Measurements from ENCODE around the gene NLN. TPM values are rescaled to one million over a fixed set of nuclear protein-coding genes. Genes with fewer than 3 reads are reported as not detected.
"Not testable (repeated sequence)": the region's sequence is repeated elsewhere in the genome, so short reads cannot be mapped to it uniquely, and the experiment has no call there.

NLN gene
- total RNA-seq, 2 experiments from 2014 or later, result 47.7 to 48.5 TPM

DNA sequence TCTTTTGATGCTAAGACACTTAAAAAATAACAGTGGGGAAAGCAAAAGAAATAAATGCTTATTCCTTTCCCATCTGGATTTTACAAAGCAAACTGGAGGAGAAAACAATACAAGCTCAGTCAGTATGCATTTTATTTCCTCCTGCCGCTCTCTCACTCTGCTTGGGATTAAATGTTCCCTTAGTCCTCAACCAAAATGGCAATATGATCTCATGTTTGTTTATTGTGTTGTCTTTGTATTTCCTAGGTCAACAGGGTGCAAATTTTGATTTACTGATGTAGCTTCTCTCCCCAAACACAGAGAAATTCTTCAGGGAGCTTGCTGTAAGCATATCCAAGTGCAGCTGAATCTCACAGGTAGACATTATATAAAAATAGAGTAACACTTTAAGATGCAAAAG lies 112.3 kb downstream of the NLN start:
- peaks cover 3% of the 10 kb centered on the region for H3K4me1 Mint-ChIP-seq
- H3K9me3 Mint-ChIP-seq, result peaks cover under 1% of the 10 kb centered on the region
- H3K27me3 Mint-ChIP-seq, result no peaks in the 10 kb centered on the region
- no peak for DNase-seq
- H3K36me3 Mint-ChIP-seq, result peaks cover 2% of the 10 kb centered on the region
- no peak overlapping the region for H3K4me3 Mint-ChIP-seq
- no peak overlapping the region for H3K27ac Mint-ChIP-seq

DNA sequence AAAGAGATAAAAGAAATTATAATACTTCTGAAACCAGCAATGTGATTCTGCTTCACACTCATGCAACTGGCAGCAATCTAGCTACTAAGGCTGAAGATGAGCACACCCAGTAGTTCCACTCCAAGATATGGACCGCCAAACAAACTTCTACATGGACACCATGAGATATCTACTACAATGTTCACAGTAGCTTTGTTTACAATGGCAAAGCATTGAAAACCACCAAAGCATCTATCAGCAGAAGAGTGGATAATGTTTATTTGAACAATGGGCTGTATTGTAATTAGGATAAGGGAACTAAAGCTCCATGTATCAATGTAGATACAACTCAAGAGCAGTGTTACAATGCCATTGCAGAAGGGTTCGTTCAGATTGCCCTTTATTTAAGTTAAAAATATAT lies 113.2 kb downstream of the NLN start:
- Mint-ChIP-seq H3K36me3 (peaks cover 2% of the 10 kb centered on the region), H3K27ac (no peak overlapping the region), H3K27me3 (no peaks in the 10 kb centered on the region), H3K4me1 (peaks cover 3% of the 10 kb centered on the region), H3K4me3 (no peak overlapping the region), H3K9me3 (peaks cover 2% of the 10 kb centered on the region)
- no peak for DNase-seq

- H3K27me3 Mint-ChIP-seq, result no peaks in the 10 kb centered on the region
- peaks cover 2% of the 10 kb centered on the region for H3K36me3 Mint-ChIP-seq
- no peak for DNase-seq
- H3K4me1 Mint-ChIP-seq, result peaks cover 4% of the 10 kb centered on the region
- peaks cover 2% of the 10 kb centered on the region for H3K9me3 Mint-ChIP-seq
- no peak overlapping the region for H3K27ac Mint-ChIP-seq
- H3K4me3 Mint-ChIP-seq, result no peak overlapping the region
These were observed 115.1 kb downstream of the NLN start for GRCh38 chr5:65837139-65837538.

GRCh38 chr5:65839170-65839569 lies 117.2 kb downstream of the NLN start:
- DNase-seq, H3K27ac Mint-ChIP-seq, H3K4me3 Mint-ChIP-seq, H3K36me3 Mint-ChIP-seq, H3K4me1 Mint-ChIP-seq, H3K9me3 Mint-ChIP-seq, H3K27me3 Mint-ChIP-seq: not testable (repeated sequence)

- Mint-ChIP-seq H3K4me1 (peaks cover 5% of the 10 kb centered on the region), H3K9me3 (peaks cover 8% of the 10 kb centered on the region), H3K27me3 (no peaks in the 10 kb centered on the region), H3K4me3 (no peak overlapping the region), H3K27ac (no peak overlapping the region), H3K36me3 (peaks cover 2% of the 10 kb centered on the region)
- DNase-seq, result no peak
These were observed 118.1 kb downstream of the NLN start for GRCh38 chr5:65840071-65840470.

- H3K27me3 Mint-ChIP-seq, H3K27ac Mint-ChIP-seq: not testable (repeated sequence)
These were observed 122.8 kb downstream of the NLN start for GRCh38 chr5:65844763-65845162.

GRCh38 chr5:65846101-65846500 lies 124.1 kb downstream of the NLN start:
- peaks cover 5% of the 10 kb centered on the region for H3K4me1 Mint-ChIP-seq
- peaks cover 2% of the 10 kb centered on the region for H3K36me3 Mint-ChIP-seq
- H3K27me3 Mint-ChIP-seq, result no peaks in the 10 kb centered on the region
- DNase-seq, result no peak
- H3K9me3 Mint-ChIP-seq, result peaks cover 17% of the 10 kb centered on the region
- H3K4me3 Mint-ChIP-seq, result no peak overlapping the region
- no peak overlapping the region for H3K27ac Mint-ChIP-seq

More at GRCh38 chr5:65844763-65845162, 122.8 kb downstream of the NLN start:
- H3K4me1 Mint-ChIP-seq, H3K36me3 Mint-ChIP-seq, DNase-seq, H3K4me3 Mint-ChIP-seq: not testable (repeated sequence)
- peaks cover 11% of the 10 kb centered on the region for H3K9me3 Mint-ChIP-seq

GRCh38 chr5:65847019-65847418 lies 125.0 kb downstream of the NLN start:
- not testable (repeated sequence) for H3K4me1 Mint-ChIP-seq, H3K27me3 Mint-ChIP-seq, H3K36me3 Mint-ChIP-seq, H3K27ac Mint-ChIP-seq, H3K4me3 Mint-ChIP-seq, DNase-seq
- peaks cover 23% of the 10 kb centered on the region for H3K9me3 Mint-ChIP-seq

GRCh38 chr5:65849918-65850317 lies 127.9 kb downstream of the NLN start:
- peaks cover 19% of the 10 kb centered on the region for H3K9me3 Mint-ChIP-seq
- H3K27me3 Mint-ChIP-seq, DNase-seq, H3K27ac Mint-ChIP-seq, H3K4me3 Mint-ChIP-seq, H3K36me3 Mint-ChIP-seq, H3K4me1 Mint-ChIP-seq: not testable (repeated sequence)

GRCh38 chr5:65854925-65855324 lies 132.9 kb downstream of the NLN start:
- no peak overlapping the region for H3K27ac Mint-ChIP-seq
- H3K36me3 Mint-ChIP-seq, result no peaks in the 10 kb centered on the region
- H3K4me3 Mint-ChIP-seq, result no peak overlapping the region
- H3K9me3 Mint-ChIP-seq, result peaks cover 13% of the 10 kb centered on the region
- no peak for DNase-seq
- no peaks in the 10 kb centered on the region for H3K27me3 Mint-ChIP-seq
- H3K4me1 Mint-ChIP-seq, result no peaks in the 10 kb centered on the region

DNA sequence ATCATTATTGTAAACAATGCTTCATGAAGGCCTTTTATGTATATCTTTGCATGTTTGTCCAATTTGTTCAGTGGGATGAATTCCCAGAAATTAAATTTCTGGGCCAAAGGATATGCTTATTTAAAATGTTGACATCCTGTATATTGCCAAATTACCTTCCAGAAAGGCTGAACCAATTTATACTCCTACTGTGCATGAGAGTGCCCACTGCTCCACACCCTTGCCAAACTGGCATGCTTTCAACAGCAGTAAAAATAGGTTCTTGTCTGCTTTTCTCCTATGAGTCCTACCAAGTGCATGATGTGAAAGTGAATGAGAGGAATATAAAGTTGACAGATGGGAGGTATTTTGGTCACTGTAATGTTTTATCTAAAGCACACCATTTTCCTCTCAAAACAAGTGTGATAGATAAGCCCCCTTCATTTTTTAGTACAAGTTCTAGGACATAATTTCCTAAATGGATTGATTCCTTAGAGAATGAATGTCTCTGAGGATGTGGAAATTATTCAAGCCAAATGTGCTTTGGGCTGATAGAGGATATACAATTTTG lies 133.8 kb downstream of the NLN start:
- no peak overlapping the region for H3K27ac Mint-ChIP-seq
- no peaks in the 10 kb centered on the region for H3K27me3 Mint-ChIP-seq
- peaks cover 8% of the 10 kb centered on the region for H3K9me3 Mint-ChIP-seq
- H3K4me1 Mint-ChIP-seq, result no peaks in the 10 kb centered on the region
- no peaks in the 10 kb centered on the region for H3K36me3 Mint-ChIP-seq
- H3K4me3 Mint-ChIP-seq, result no peak overlapping the region
- no peak for DNase-seq

- H3K9me3 Mint-ChIP-seq, result peaks cover 4% of the 10 kb centered on the region
- H3K36me3 Mint-ChIP-seq, result no peaks in the 10 kb centered on the region
- no peak for DNase-seq
- H3K4me1 Mint-ChIP-seq, result no peaks in the 10 kb centered on the region
- H3K27ac Mint-ChIP-seq, result no peak overlapping the region
- no peak overlapping the region for H3K4me3 Mint-ChIP-seq
- no peaks in the 10 kb centered on the region for H3K27me3 Mint-ChIP-seq
These were observed 134.5 kb downstream of the NLN start for GRCh38 chr5:65856520-65856919.

DNA sequence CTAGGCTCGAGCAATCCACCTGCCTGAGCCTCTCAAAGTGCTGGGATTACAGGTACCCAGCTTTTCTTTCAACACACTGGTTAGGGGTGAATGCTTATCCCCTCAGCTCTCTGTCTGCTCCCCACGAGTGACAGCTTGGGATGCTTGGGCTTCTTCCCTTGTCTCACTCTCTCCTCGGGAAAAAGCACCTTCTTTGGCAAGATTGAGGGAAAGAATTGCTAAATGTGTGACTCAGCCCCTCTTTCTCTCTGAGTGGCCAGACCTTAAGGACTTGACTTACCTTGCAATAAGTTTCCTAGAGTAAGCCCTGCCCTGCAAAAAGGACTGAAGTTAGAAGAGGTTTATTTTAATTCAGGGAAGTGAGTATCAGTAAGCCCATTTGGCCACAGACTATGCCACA lies 136.3 kb downstream of the NLN start:
- peaks cover 2% of the 10 kb centered on the region for H3K9me3 Mint-ChIP-seq
- H3K4me3 Mint-ChIP-seq, result no peak overlapping the region
- no peaks in the 10 kb centered on the region for H3K36me3 Mint-ChIP-seq
- no peak for DNase-seq
- H3K27ac Mint-ChIP-seq, result no peak overlapping the region
- H3K4me1 Mint-ChIP-seq, result no peaks in the 10 kb centered on the region
- H3K27me3 Mint-ChIP-seq, result no peaks in the 10 kb centered on the region

DNA sequence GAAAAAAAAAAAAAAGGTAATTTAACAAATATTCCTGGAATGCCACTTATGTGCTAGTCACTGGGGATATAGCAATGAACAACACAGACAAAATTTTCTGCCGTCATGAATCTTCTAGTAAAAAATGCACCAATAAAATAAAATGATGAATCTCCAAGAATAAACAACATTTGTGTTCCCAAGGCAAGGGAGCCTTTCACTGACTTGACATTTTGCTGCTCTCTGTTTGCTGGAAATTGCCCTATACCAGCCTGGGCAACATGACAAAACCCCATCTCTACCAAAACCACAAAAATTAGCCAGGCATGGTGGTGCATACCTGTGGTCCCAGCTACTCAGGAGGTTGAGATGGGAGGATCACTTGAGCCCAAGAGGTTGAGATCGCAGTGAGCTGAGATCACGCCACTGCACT lies 139.8 kb downstream of the NLN start:
- peaks cover 11% of the 10 kb centered on the region for H3K4me1 Mint-ChIP-seq
- H3K27ac Mint-ChIP-seq, result no peak overlapping the region
- no peaks in the 10 kb centered on the region for H3K27me3 Mint-ChIP-seq
- H3K36me3 Mint-ChIP-seq, result peaks cover 2% of the 10 kb centered on the region
- no peak overlapping the region for H3K4me3 Mint-ChIP-seq
- H3K9me3 Mint-ChIP-seq, result peaks cover 2% of the 10 kb centered on the region
- no peak for DNase-seq

GRCh38 chr5:65862384-65862783 lies 140.4 kb downstream of the NLN start:
- no peak overlapping the region for H3K4me3 Mint-ChIP-seq
- H3K27ac Mint-ChIP-seq, result no peak overlapping the region
- DNase-seq, result no peak
- H3K4me1 Mint-ChIP-seq, result peaks cover 17% of the 10 kb centered on the region
- no peaks in the 10 kb centered on the region for H3K27me3 Mint-ChIP-seq
- H3K9me3 Mint-ChIP-seq, result peaks cover 2% of the 10 kb centered on the region
- H3K36me3 Mint-ChIP-seq, result peaks cover 2% of the 10 kb centered on the region

- no peaks in the 10 kb centered on the region for H3K27me3 Mint-ChIP-seq
- no peak overlapping the region for H3K4me3 Mint-ChIP-seq
These were observed 141.7 kb downstream of the NLN start for GRCh38 chr5:65863747-65864146.

More at GRCh38 chr5:65863747-65864146, 141.7 kb downstream of the NLN start:
- no peak overlapping the region for H3K27ac Mint-ChIP-seq
- H3K9me3 Mint-ChIP-seq, result peaks cover 2% of the 10 kb centered on the region
- H3K36me3 Mint-ChIP-seq, result peaks cover 2% of the 10 kb centered on the region
- DNase-seq, result no peak
- peaks cover 24% of the 10 kb centered on the region for H3K4me1 Mint-ChIP-seq

Measured in activated naive CD8-positive, alpha-beta T cell treated with anti-CD3 and anti-CD28 coated beads for 36 hours (primary cell).